HG03442 (cell line): ENCODE measurements around the gene MINDY1.

Experiments used
- ATAC-seq: cut with Tn5 transposase; IDR thresholded peaks from one replicate; pipeline ENCODE4 v1.9.1; 2021; ENCODE audit warnings: mild to moderate bottlenecking, moderate library complexity; ENCODE audit not compliant: unreplicated experiment

The MINDY1 gene

DNA sequence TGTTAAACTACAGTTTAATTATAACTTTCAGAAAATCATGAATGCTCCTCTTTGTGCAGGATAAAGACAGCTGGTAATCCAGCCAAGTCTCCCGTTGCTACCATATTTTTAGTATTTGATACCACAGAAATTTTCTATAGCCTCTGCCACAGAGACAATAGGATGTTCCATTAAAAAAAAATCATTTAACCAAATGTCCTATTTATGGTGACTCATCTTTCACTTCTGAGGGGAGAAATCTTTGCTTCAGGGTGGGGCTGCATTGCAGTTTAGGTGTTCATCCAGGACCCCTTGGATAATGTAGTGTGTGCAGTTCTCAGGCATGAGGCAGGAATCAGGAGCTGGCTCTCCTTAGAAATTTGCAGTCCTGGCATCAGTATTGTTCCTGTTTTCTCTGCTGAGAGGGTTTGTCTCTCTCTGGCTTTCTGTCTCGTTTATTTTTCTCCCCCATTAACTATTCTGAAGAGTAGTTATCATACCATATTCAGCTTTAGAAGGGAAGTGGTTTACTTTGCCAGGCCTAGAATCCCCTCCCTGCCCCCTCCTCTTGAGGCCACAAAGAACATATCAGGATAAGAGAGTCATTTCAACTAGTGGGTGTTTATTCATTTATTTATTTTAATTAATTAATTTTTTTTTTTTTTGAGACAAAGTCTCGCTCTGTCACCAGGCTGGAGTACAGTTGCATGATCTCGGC, 4.6 kb upstream of the MINDY1 start:
- ATAC-seq = no peak

DNA sequence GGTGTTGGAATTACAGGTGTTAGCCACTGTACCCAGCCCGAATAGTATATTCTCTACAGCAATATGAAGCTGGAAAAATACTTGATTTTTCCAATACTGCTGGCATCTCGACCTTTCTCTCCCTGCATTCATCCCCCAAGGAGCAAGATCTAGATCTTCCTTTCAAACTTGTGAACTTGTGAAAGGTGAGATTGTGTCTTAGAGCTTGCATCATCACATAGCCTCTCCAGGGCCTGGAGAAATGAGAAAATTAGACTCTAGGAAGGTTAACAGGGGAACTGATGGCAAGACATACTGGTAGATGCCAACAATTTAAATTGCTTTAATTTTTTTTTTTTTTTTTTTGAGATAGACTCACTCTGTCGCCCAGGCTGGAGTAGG, 3.6 kb upstream of the MINDY1 start:
- no peak for ATAC-seq

DNA sequence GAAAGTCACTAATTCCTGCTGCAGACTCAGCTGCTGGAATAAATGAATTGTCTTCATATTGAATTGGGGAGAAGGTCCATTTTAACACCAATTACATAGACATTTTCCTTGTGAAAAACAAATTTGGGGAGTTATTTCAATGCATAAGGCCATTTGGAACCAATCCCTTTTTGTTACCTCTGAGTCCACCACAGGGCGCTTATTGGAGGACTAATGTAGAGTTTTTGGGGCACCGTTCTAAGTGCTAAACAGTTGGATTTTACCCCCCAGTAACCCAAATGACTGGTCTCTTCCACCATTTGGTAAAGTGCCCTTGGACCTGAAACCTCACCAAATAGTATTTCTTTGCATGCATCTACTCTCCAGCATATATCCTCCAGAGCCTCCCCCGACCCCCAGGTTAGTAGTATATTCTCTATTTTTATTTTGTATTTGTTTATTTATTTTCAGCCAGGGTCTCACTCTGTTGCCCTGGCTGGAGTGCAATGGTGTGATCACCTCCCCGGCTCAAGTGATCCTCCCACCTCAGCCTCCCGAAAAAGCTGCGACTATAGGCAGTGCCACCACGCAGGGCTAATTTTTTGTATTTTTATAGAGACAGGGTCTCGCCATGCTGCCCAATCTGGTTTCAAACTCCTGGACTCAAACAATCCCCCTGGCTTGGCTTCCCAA, 3.1 kb upstream of the MINDY1 start:
- no peak for ATAC-seq

DNA sequence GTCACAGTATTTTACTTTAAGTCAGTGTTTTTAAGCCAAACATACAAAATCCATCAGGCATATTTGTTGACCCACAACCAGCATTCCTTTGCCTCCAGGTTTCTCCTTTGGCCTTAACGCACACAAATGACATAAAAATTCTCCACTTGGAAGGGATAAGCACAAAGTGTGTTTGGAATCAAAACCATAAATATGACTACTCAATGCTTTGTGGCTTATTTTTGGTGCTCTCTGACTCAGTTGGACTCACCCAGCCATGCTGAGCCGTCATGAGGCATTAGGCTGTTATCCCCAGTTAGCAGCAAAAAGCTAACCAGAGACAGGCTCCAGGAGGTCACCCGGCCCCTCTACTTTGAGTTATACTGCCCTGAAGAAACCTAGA, 2.5 kb upstream of the MINDY1 start:
- no peak for ATAC-seq

DNA sequence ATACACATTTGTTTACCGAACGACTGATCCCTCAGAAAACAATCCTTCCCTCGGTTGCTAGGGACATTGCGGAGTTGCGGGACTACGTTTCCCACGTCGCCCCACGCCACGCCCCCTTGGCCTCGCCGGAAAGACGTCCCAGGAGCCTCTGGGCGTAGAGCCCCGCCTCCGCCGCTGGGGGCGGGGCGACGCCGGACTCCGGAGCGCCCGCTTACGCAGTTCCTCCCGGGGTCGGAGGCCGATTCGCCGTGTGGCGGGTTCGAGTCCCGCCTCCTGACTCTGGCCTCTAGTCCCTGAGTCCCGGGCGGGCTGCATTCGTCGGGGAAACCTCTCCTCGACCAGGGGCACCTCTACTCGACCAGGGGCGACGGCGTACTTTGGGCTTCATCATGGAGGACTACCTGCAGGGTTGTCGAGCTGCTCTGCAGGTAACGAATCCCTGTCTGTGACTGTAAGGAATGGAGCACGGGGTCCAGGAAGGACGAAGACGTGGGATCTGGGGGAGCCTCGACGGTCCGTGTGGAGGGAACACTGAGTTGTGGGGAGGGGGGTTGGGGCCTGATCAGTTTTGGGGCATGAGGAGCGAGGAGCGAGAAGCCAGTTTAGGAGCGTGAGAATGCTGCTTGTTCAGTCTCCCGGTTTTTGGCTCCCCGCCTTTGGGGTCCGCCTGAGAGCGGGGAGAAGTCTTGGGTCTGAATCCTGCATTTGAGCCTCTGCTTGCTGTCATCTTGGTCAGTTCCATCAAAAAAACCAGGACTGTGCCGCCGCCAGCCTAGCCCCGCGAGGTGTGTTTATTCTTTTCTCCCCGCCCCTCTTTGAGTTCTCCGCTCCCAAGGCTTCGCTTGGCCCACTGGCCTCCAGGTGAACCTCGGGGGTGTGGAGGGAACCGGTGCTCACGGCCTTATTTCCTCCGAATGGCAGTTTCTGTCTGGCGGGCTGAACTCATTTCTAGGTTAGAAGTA, 1.8 kb upstream of the MINDY1 start, which contains the start of gene PRUNE1:
TSS of gene PRUNE1 (plus strand) at position 206 of the 962 bp plus-strand sequence. CDS start at position 390, 184 bp downstream.
- ATAC-seq = peak; percentile 73

DNA sequence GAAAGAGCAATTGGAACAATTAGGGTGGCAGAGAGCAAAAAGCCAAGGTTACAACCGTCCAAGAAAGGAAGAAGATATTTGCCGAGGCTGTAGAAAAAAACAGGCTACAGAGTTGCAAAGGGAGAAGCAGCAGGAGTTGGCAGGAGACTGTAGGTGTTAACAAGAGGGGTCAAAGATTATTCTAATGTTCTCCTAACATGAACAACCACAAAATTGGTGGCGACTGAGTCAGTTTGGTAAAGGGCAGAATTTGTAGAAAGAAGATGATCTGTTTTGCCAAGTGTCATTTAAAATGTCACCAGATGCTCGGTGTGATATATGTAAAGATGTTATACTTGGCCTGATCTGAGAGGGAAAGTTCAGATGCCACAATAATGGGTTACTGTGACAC, 1.1 kb upstream of the MINDY1 start:
- ATAC-seq = no peak

DNA sequence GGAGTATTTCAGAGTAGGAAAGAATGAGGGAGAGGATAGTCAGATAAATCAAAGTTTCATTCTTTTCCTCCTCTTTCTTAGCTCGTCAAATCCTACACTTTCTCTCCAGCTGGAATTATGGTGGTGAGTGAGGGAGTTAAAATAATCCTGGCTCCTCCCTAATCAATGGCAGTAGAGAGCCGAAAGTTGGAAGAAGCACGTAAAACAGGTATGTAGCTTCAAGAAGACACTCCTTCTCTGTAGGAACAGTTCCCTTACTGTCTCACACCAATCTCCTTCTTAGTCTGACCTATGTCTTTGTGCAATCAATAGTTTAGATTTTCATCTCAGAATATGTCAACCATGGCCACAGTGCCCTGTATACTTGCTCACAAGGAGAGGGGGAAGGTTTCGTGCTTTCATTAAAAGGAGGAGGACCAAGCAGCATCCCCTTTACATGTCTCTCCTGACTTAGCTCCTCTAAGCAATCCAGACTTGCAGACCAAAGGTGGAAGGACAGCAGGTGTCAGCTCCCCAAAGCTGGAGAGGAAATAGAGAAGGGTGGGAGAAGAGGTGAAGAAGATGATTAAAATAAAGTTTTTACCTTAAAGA, 878 bp downstream of the MINDY1 start:
- ATAC-seq = no peak

DNA sequence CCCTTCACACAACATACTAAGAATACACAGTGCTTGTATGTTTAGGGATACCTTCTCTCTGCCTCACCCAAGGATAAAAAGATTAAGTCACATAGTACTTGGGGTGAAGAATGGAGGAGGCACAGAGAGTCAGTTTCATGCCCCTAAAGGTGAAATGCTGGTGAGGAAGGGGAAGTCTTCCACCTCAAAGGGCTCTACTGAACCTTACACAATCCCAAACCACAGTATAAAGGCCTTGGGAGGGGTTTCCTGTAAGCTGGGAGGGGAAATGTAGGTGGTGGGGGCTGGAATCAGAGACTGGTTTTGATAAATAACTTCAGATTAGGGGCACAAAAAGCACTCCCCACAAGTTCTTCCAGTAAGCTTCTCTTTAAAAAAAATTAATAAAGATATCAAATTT, 3.5 kb downstream of the MINDY1 start:
- ATAC-seq = no peak

DNA sequence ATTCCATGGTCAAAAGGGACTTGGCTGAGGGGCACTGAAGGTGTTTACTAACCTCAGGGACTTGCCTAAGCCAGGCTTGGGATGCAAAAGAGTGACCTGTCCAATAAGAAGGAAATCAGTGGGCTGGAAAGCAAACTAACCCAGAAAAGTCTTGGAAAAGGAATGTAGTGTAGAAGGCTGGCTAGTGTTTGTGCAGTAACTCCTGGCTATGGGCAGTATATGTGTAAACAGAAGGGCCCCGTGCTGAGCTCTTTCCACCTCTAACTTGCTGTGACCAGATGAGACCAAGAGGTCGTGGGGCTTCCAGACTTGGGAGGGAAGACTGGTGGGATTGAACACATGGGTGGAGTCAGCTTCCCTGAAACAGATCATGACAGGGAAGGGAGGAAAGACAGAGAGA, 4.1 kb downstream of the MINDY1 start:
- ATAC-seq = no peak

DNA sequence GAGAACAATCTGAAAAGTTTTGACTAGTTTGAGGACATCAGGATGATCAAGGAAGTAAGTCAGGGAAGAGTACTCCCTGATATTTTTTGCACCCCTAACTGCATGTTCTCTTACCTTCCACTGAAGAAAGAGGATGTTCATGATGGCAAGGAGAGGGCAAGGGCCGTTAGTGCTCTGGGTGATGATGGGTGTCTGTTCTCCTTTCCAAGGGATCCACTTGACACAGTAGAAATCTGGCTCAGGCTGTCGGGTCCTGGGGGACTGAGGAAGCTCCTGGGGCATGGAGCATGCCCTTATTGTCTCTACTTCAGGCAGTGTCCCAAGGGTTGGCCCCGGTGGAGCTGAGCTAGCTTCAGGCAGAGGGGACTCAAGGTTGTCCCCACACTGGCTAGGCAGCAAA, 4.7 kb downstream of the MINDY1 start:
- no peak for ATAC-seq

DNA sequence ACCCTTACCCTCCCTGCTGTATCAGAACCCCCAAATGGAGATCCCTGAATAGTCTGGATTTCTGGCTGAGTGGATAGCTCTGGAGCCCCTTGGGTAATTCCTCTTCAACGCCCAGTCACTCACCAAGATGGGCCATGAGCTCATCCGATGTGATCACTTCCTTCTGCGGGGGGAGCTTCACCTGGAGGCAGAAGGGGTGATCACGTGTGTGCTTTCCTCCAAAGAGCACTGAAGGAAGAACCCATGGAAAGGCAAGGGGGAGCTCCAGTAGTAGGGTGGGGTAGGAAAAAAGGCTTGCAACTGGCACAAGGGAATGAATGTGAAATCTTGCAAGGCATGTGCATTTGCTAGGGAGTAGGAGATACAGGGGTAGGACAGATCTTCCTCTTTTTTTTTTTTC, 5.1 kb downstream of the MINDY1 start:
- ATAC-seq = no peak

DNA sequence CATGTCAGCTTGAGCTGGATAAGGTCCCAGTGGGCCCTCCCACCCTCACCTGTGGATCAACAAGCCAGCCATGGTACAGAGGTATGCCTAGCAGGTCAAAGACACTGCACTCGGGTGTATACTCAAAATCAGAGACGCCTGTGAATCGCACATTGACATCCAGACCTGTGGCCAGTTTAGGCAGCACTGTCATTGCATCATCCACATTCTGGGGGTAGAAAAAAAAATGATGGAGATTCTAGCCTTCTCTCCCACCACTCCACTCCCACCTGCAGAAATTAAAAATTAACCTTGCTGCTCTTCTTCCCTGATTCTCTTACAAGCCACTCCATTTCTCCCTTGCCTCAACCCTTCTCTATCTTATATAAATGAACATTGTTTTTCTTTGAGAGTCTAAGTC, 6.3 kb downstream of the MINDY1 start:
- no peak for ATAC-seq

DNA sequence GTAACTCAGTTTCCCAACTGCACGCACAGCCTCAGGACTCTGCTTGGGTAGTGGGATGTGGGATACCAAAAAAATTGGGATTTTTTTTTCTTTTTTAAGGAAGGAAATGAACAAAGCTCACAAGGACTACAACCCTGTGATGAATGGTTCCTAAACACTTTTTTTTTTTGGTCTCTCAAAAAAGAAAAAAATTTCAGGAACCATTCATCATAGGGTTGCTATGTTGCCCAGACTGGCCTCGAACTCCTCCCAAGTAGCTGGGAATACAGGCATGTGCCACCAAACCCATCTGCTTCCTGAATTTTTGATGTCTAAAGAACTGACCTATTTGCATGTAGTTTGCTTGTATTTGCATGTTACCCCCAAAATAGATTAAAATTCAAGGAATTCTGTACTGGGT, 6.8 kb downstream of the MINDY1 start:
- ATAC-seq = no peak

DNA sequence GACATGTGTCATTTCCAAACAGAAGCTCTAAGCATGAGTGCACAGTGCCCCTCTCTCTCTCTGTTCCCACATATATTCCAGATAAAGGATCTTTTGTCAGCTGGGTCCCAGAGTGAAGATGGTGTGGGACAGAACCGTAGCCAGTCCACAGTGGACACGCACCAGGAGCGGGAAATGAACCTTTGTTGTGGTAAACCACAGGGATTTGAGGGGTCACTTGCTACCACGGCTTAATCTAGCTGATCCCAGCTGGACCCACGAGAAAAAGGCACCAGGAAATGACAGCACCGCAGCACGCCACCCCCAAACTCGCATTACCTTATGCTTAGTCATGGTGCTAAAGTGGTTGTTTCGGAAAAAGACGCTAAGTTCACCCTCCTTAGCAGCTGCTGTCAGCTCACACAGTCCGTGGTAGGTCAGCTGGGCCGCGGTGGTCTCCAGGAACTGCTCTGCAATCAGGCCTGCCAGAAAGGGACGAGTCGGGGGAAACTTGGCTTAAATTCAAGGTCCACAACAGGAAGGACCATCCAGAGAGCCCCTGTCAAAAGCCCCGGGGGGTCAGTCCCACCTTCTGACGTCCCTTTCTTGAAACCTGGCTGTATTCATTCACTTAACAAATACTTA, 7.5 kb downstream of the MINDY1 start:
- ATAC-seq = no peak

DNA sequence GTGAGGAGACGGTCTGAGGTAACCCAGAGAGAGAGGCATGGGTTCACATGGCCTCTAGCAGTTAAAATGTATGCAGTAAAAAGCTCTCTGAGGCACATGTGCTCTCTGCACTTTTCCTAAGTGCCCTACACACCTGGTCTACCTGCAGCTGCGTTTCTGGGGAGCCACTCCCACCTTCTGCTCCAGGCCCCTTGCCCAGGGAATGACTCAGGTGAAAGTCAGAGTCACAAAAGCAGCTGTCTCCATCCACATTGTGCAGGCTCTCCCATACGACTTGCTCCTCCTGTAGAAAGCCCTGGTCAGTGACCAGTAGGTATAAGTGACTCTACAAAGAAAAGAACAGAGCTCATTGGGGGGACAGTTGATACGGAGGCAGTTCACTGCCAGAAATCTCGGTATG, 8.8 kb downstream of the MINDY1 start:
- ATAC-seq = no peak

DNA sequence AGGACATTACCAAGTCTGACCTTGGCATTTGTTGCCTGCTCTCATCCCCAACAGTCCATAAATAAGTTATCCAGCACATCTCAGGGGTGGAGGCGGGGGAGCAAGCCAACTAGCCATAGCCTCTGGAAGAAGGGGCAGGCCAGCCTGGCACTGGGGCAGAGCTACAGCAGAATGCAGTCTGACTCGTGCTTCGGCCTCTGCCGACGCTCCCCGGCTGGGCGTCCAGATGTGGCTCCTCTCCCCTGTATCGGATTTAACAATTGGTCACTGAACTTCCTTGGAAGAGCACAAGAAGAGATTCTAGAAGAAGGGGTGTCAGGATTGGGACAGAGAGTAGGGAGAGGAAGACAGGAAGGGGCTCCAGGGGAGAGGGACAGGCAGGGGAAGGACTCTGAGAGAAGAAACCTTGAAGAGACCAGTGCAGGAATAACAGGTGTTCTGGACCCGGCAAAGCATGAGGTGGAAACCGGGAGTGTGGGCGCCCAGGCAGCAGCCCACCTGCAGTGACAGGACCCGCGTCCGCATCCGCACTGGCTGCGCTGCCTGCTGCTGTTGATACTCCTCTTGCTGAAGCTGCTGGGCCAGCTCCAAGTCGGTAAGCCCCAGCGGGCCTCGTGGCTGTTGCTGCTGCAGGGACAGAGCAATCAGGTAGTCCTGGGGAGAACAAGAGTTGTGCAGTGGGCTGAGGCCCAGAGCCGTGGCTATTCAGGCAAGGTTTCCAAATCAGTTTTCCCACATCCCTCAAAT, 9.4 kb downstream of the MINDY1 start:
- ATAC-seq = no peak

DNA sequence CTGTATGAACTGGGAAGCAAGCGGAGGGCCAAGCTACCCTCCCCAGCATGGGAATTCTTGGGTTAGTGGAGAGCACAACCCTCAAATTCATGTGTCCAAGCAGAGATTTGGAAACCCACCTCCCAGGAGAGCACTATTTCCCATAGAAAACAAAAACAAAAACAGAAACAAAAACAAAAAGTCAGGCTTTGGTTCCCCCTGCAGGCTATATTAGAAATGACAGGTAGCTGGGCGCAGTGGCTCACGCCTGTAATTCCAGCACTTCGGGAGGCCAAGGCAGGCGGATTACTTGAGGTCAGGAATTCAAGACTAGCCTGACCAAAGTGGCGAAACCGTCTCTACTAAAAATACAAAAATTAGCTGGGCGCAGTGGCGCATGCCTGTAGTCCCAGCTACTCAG, 10.8 kb downstream of the MINDY1 start:
- no peak for ATAC-seq

DNA sequence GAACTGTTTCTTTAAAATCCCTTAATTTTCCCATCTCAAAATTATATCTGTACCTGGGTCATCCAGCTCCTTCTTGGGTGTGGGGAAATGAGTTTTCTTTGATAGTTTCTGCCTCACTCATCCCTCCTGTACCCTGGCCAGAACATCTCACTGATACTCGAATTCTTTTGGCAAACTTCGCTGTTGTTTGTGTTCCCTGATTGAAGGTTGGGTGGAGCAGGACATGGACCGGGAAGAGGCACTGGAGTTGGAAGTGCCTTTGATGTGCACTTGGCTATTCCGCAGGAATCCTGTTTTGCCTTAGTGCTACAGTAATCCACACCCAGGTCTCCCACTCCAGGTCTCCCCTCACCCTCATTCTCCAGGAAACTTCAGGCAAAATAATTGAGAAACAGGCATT, 11.2 kb downstream of the MINDY1 start:
- no peak for ATAC-seq

DNA sequence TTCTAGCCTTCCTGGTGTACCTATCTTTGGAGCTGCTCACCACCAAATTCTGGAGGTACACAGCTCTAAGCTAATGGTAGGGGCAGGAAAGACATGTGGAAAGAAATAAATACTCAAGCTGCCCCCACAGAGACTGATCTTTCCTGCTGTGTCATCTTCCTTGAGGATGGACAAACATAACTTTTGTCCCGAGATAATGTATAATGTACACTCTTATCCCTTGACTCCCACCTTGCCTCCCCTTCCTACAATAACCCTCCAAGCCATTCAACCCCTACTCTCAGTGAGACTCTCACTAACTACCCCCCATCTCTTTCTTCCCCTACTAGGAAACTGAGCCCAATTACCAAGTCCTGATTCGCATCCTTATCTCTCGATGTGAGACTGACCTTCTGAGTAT, 12.5 kb downstream of the MINDY1 start:
- no peak for ATAC-seq

DNA sequence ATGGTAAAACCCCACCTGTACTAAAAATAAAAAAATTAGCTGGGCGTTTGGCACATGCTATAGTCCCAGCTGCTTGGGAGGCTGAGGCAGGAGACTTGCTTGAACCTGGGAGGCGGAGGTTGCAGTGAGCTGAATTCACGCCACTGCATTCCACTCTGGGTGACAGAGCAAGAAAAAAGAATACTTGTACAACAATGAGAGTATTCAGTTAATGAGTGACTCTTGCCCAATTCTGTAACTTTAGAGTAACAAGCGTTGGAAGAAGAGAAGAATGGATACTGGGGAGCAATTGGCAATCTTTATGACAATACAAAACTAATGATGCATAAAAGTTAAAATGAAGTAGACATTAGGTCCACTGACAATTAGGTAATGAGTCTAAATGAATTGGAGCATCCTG, 14.1 kb downstream of the MINDY1 start:
- ATAC-seq = no peak
